GM18526 (cell line): ENCODE measurements around the gene RABL6.
A peak's percentile ranks its signal among the peaks of the same experiment; 100 is the strongest.

Experiments used
- POLR2A ChIP-seq: IDR thresholded peaks from 3 replicates; pipeline ENCODE4 v1.6.1; 2011; ENCODE audit not compliant: insufficient read length; ENCODE audit errors: extremely low read depth

Gene RABL6

GRCh38 chr9:136807281-136808074 lies at the start of gene RABL6:
Gene RABL6, plus strand, starts transcription at chr9:136807948. Its CDS starts 249 bp downstream, at chr9:136808197.
- TF ChIP-seq POLR2A = peak; percentile 89

GRCh38 chr9:136759001-136759400 lies 48.7 kb upstream of the RABL6 start:
- no peak for TF ChIP-seq POLR2A

GRCh38 chr9:136759436-136760325 lies 48.1 kb upstream of the RABL6 start:
- no peak for TF ChIP-seq POLR2A

GRCh38 chr9:136760424-136760823 lies 47.3 kb upstream of the RABL6 start:
- TF ChIP-seq POLR2A = no peak

- TF ChIP-seq POLR2A = no peak
Observed at GRCh38 chr9:136761545-136761981, 46.2 kb upstream of the RABL6 start.

GRCh38 chr9:136762221-136762691 lies 45.5 kb upstream of the RABL6 start:
- TF ChIP-seq POLR2A = no peak

GRCh38 chr9:136762915-136763648 lies 44.7 kb upstream of the RABL6 start:
- no peak for TF ChIP-seq POLR2A

GRCh38 chr9:136763649-136764035 lies 44.1 kb upstream of the RABL6 start:
- no peak for TF ChIP-seq POLR2A

- TF ChIP-seq POLR2A = no peak
Observed at GRCh38 chr9:136764301-136764891, 43.4 kb upstream of the RABL6 start, which contains the start of gene LCN15. Gene LCN15, minus strand, starts transcription at chr9:136764518. Its CDS starts 30 bp downstream, at chr9:136764488.

- no peak for TF ChIP-seq POLR2A
Observed at GRCh38 chr9:136765041-136765440, 42.7 kb upstream of the RABL6 start.

GRCh38 chr9:136769710-136770191 lies 38.0 kb upstream of the RABL6 start:
- no peak for TF ChIP-seq POLR2A

- TF ChIP-seq POLR2A = no peak
Observed at GRCh38 chr9:136771907-136772415, 35.8 kb upstream of the RABL6 start.

GRCh38 chr9:136773386-136774044 lies 34.2 kb upstream of the RABL6 start:
- TF ChIP-seq POLR2A = no peak

GRCh38 chr9:136774416-136775045 lies 33.2 kb upstream of the RABL6 start:
- no peak for TF ChIP-seq POLR2A

GRCh38 chr9:136775191-136775590 lies 32.6 kb upstream of the RABL6 start:
- TF ChIP-seq POLR2A = no peak
